Breast epithelium (tissue), 4 donors: ENCODE measurements around the gene RIOX2. TPM values are rescaled to one million over a fixed set of nuclear protein-coding genes. Genes with fewer than 3 reads are reported as not detected.

ENCODE experiments used
- DNase-seq, 2 donors: peaks; one replicate each; pipeline ENCODE4 v3.0.0-alpha.2; 2019; ENCODE audit warnings: low spot score in 2 of 2
- H3K27ac ChIP-seq, 2 donors: fragments of 200-600 bp; sonication (generic) in 1 of 2; one replicate each; pipeline ENCODE4 v1.5.1; 2016 to 2019; ENCODE audit warnings: mild to moderate bottlenecking in 1 of 2
- H3K27me3 ChIP-seq, 2 donors: fragments of 200-600 bp; sonication (generic) in 1 of 2; one replicate each; pipeline versions ENCODE4 v1.5.1 to v1.6.0; 2017 to 2019; ENCODE audit warnings: control low read depth in 1 of 2, mild to moderate bottlenecking in 1 of 2
- H3K36me3 ChIP-seq: fragments of 200-600 bp; one replicate; pipeline ENCODE4 v1.5.1; 2019
- H3K4me1 ChIP-seq, 2 donors: fragments of 200-600 bp; sonication (generic); one replicate each; pipeline ENCODE4 v1.5.1; 2016 to 2019; ENCODE audit warnings: control low read depth in 1 of 2
- H3K4me3 ChIP-seq, 3 donors: fragments of 200-600 bp; sonication (generic); 1 replicate in 2 of 3; 2 replicates in 1 of 3; pipeline ENCODE4 v1.5.1; 2016 to 2019; ENCODE audit warnings: mild to moderate bottlenecking in 3 of 3, moderate library complexity in 2 of 3
- H3K9me3 ChIP-seq, 2 donors: fragments of 200-600 bp; sonication (generic) in 1 of 2; one replicate each; pipeline ENCODE4 v1.5.1; 2016 to 2019; ENCODE audit warnings: control low read depth in 1 of 2
- POLR2A ChIP-seq: fragments of 450-650 bp; IDR thresholded peaks from one replicate; pipeline ENCODE4 v1.6.1; 2016; ENCODE audit warnings: antibody characterized with exemption, mild to moderate bottlenecking, moderate library complexity
- POLR2AphosphoS5 ChIP-seq, 3 donors: sonication (generic); formaldehyde crosslinking; IDR thresholded peaks; one replicate each; pipeline ENCODE4 v1.6.1; 2017; ENCODE audit warnings: antibody characterized with exemption in 3 of 3
- intact Hi-C: fragments of 100-400 bp; cut with DNase I; formaldehyde crosslinking; loops from one replicate; pipeline ENCODE4 v1.15.1; 2023; ENCODE audit warnings: low total_unique reads
- total RNA-seq, 3 donors: library from RNA; depleted of rRNA; stranded (reverse); fragments of >200 nt; gene quantifications; one replicate each; pipeline ENCODE4 v1.1.0, GENCODE V29; 2016
- TF ChIP-seq, protein P1 (sequence below), 3 donors: fragments of 450-650 bp; IDR thresholded peaks; one replicate each; pipeline ENCODE4 v1.5.1; 2016 to 2017; ENCODE audit warnings: antibody characterized with exemption in 3 of 3, mild to moderate bottlenecking in 3 of 3, moderate library complexity in 3 of 3

RIOX2 gene
- total RNA-seq, 3 donors from 2014 or later: 22.9 to 32.4 (median 28.5) TPM

DNA sequence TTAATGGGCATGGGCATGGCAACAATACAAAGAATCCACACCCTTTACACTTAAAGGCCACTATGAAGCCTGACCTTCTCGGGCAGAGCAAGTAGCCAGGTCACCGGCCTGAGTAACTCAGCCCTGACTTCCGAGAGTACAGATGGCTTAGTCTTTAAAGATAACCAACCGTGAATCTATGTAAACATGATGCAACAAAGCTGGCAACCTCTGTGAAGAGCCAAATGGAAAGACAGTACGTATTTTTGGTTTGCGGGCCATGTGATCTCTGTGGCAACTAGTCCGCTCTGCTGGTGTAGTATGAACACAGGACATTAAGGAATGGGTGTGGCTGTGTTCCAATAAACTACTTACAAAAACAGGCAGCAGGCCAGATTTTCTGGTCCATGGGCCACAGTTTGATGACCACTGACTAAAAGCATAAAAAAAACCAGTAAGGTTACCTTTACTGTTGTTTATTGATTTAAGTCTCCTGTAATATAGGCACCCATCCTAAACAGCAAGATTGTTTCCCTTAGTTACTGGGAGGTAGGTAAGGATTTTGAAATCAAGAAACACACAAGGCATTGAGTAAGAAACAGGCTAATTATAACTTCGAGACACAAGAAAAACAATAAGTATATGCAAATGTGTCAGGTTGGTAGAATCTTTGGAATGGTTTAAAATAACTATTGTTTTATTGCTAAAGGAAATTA, 14.5 kb downstream of the RIOX2 start:
- Histone ChIP-seq H3K27ac (peak overlapping the region in 1 of 2 donors; percentile 35), H3K4me1 (no peaks in the 10 kb centered on the region), H3K4me3 (no peak overlapping the region), H3K9me3 (no peaks in the 10 kb centered on the region), H3K27me3 (no peaks in the 10 kb centered on the region), H3K36me3 (no peaks in the 10 kb centered on the region)
- DNase-seq: no peak
- intact Hi-C loops: no loop called here
- no peak for TF ChIP-seq POLR2AphosphoS5 (IDR thresholded peaks at IDR 0.05)
- TF ChIP-seq POLR2A: no peak
- TF ChIP-seq, protein P1, sequence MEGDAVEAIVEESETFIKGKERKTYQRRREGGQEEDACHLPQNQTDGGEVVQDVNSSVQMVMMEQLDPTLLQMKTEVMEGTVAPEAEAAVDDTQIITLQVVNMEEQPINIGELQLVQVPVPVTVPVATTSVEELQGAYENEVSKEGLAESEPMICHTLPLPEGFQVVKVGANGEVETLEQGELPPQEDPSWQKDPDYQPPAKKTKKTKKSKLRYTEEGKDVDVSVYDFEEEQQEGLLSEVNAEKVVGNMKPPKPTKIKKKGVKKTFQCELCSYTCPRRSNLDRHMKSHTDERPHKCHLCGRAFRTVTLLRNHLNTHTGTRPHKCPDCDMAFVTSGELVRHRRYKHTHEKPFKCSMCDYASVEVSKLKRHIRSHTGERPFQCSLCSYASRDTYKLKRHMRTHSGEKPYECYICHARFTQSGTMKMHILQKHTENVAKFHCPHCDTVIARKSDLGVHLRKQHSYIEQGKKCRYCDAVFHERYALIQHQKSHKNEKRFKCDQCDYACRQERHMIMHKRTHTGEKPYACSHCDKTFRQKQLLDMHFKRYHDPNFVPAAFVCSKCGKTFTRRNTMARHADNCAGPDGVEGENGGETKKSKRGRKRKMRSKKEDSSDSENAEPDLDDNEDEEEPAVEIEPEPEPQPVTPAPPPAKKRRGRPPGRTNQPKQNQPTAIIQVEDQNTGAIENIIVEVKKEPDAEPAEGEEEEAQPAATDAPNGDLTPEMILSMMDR (IDR thresholded peaks at IDR 0.05): no peak

DNA sequence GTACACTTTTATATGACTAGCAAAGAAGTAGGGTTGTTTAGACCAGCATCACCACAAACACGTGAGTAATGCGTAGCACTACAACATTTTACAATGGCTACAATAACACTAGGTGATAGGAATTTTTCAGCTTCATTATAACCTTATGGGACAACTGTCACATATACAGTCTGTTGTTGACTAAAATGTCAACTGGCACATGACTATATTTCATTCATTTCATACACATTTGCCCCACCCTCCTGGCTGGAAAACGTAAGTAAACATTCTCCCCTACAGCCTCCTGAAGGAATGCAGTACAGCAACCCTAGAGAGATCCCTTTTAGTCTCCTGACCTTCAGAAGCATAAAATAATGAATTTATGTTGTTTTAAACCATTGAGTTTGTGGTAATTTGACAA, 16.2 kb downstream of the RIOX2 start:
- no peaks in the 10 kb centered on the region for H3K27me3 ChIP-seq
- intact Hi-C loops: no loop called here
- H3K36me3 ChIP-seq: no peaks in the 10 kb centered on the region
- H3K9me3 ChIP-seq: no peaks in the 10 kb centered on the region
- TF ChIP-seq POLR2A (no peak), POLR2AphosphoS5 (IDR thresholded peaks at IDR 0.05) (no peak)
- TF ChIP-seq, protein P1 (IDR thresholded peaks at IDR 0.05): no peak
- DNase-seq: no peak
- no peak overlapping the region for H3K27ac ChIP-seq
- H3K4me1 ChIP-seq: no peaks in the 10 kb centered on the region
- no peak overlapping the region for H3K4me3 ChIP-seq

DNA sequence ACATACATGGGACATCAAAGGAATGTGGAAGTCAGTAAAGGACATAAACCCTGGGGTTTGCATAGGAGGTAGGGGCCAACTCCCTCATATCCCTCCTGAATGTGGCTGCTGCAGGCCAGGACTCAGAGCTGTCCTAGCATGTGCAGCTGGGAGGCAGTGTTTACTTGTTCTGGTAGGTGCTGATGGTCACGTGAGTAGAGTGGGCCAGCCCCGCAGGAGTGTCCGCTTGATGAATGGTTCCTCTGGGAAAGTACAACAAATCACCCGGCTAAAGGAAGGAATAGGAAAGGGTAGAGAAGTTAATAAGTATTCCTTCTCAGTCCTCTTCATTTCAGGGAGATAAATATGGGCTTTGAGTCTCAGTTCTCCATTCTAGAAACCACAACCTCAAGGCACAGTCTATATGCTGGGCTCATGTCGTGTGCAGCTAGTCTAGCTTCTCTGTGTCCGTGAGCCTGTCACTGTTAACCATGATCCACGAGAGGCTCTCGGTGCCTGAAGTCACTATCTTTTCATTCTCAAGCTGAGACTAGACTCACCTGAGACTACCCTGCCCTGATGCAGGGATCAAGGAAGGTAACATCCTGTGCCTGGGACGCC, 17.9 kb downstream of the RIOX2 start:
- H3K4me1 ChIP-seq: no peaks in the 10 kb centered on the region
- H3K36me3 ChIP-seq: no peaks in the 10 kb centered on the region

DNA sequence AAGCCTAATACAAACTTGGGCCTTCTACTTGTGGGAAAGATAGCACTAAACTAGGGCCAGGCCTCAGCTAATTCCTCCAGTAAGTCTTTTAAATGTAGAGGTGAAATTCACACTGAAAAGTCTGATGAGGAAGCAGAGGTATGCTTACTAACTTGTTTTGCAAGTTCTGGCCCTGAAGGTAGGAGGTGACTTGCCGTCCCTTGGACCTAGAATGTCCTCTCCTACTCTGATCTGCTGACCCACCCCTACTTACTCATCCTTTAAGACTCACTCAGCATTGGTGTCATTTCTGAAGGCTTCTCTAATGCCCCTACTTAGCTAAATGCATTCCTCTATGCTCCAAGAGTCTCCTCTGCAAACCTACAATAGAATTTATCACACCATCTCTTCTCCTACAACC, 19.4 kb downstream of the RIOX2 start:
- intact Hi-C loops: no loop called here
- H3K27ac ChIP-seq: peak overlapping the region in 1 of 2 donors; percentile 36
- H3K36me3 ChIP-seq: no peaks in the 10 kb centered on the region
- TF ChIP-seq POLR2AphosphoS5 (IDR thresholded peaks at IDR 0.05) (no peak), POLR2A (no peak)
- TF ChIP-seq, protein P1 (IDR thresholded peaks at IDR 0.05): no peak
- no peak for DNase-seq
- no peaks in the 10 kb centered on the region for H3K27me3 ChIP-seq
- no peak overlapping the region for H3K4me3 ChIP-seq
- no peaks in the 10 kb centered on the region for H3K4me1 ChIP-seq
- no peaks in the 10 kb centered on the region for H3K9me3 ChIP-seq

More for the DNA sequence above, 17.9 kb downstream of the RIOX2 start:
- H3K27me3 ChIP-seq: no peaks in the 10 kb centered on the region
- no peak for TF ChIP-seq POLR2AphosphoS5 (IDR thresholded peaks at IDR 0.05)
- no peak for TF ChIP-seq POLR2A
- TF ChIP-seq, protein P1 (IDR thresholded peaks at IDR 0.05): no peak
- H3K27ac ChIP-seq: no peak overlapping the region
- no peaks in the 10 kb centered on the region for H3K9me3 ChIP-seq
- no peak for DNase-seq
- no peak overlapping the region for H3K4me3 ChIP-seq
- intact Hi-C loops: no loop called here

DNA sequence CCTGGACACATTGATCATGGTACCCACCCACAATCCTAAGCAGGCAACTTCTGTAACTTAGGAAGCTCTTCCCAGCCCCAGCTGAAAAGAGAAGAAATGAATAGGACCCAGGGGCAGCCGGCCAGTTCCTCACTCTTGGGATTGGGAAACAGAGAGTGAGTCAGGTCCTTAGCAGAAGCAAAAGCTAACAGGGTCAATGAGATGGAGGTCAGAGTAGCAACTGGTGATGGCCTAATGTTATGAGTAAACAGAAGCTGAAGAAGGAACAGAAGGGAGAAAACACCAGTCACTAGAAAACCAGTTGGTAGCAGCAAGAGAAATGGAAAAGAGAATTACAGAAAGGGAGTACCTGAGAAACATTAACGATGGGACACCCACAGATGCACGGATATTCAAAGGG, 20.0 kb downstream of the RIOX2 start:
- no peaks in the 10 kb centered on the region for H3K4me1 ChIP-seq
- H3K4me3 ChIP-seq: no peak overlapping the region
- no peaks in the 10 kb centered on the region for H3K27me3 ChIP-seq
- intact Hi-C loops: no loop called here
- no peak for DNase-seq
- no peak for TF ChIP-seq POLR2A
- TF ChIP-seq, protein P1 (IDR thresholded peaks at IDR 0.05): no peak
- no peak for TF ChIP-seq POLR2AphosphoS5 (IDR thresholded peaks at IDR 0.05)
- no peaks in the 10 kb centered on the region for H3K36me3 ChIP-seq
- H3K9me3 ChIP-seq: no peaks in the 10 kb centered on the region
- H3K27ac ChIP-seq: peak overlapping the region in 1 of 2 donors; percentile 36
